HG02981 (cell line): ENCODE data around the gene OPCML.

ENCODE experiments used
- ATAC-seq: cut with Tn5 transposase; IDR thresholded peaks from one replicate; pipeline ENCODE4 v1.9.1; 2021; ENCODE audit warnings: mild to moderate bottlenecking, moderate library complexity; ENCODE audit not compliant: unreplicated experiment

OPCML gene

DNA sequence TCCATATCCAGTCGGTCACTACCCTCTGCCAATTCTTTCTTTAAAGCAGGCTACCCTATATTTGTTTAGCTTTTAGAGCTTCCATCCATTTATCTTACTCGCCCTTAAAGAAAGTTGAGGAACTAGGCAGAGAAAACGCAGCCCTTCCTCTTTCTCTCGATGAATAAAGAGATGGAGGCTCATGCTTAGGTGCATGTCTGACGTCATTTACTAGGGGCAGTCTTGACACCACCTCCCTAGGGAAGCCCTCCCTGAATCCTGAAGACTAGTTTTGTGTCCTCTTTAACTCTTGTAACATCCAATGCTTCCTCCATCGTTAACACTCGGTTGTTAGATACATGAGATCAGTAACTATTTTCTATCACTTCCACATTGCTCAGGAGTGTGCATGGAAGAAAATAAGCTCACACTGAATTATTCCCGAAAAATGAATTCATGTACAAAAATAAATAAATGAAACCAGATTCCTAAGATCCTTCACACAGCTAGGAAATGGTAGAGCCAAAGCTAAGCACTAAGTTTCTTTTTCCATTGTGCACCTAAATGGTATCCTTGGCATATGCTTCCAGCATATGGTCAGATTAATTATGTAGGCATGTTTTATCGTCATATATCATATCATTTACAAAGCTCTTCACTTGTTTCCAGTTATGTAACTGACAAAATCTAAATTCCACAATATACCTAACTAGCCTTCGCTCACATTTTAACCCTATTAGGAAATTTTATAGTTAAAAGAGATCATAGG lies 291.2 kb downstream of the OPCML start:
- ATAC-seq: no peak

DNA sequence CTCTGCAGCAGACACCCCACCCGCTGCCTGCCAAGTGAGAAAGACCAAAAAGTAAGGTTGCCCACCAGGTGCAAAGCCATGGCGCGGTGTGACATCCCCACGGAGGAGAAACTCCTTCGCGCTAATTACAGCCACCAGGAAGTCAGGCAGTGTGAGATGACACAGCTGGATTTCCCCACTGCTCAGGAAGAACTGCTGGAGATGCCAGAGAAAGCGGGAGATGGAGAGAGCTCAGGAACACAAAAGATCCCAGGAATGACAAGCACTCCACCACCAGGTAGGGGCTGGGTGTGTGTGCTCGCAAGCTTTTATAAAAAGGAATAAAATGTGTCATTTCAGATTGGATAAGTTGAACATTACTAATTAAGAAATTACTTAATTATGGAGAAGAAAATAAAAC lies 292.7 kb downstream of the OPCML start:
- ATAC-seq: no peak

GRCh38 chr11:133238495-133238894 lies 293.8 kb downstream of the OPCML start:
- no peak for ATAC-seq

- no peak for ATAC-seq
Observed at GRCh38 chr11:133238027-133238426, 294.3 kb downstream of the OPCML start.

- ATAC-seq: no peak
Observed at GRCh38 chr11:133235381-133235780, 296.9 kb downstream of the OPCML start.

DNA sequence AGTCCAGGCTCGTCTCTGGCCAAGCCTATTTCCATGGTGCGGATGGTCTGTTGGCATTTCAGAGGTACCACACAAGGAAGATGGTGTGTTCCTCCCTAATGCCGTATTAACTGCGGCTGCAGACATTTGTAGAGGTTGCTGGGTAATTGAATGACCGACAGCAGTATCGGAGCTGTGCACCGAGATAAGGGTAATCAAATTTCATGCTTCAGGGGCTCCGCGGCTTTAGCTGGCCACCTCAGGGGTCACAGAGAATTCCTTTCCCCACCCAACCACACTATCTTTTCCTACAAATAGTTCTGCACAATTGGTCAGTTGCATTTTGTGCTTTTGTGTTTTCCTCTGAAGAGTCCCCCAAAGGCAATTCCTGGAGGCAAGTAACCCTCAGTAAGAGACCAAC lies 297.4 kb downstream of the OPCML start:
- no peak for ATAC-seq

DNA sequence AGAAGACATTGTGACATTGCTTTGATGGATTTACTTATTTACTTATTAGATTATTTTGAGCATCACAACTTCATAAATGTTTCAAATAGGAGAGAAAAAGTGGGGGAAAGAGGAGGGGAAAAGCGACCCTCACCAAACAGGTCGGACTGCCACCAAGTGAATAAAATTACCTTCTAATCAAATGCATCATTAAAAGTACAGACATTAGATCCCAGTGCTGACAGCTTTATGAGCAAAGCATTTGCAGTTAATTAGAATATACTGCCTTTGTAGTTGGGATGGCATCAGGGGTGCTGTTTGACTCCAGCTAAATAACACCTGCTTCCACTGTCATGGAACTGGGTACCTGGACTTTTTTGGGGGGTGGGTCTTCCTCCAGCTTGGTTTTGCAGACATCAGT lies 299.6 kb downstream of the OPCML start:
- no peak for ATAC-seq

DNA sequence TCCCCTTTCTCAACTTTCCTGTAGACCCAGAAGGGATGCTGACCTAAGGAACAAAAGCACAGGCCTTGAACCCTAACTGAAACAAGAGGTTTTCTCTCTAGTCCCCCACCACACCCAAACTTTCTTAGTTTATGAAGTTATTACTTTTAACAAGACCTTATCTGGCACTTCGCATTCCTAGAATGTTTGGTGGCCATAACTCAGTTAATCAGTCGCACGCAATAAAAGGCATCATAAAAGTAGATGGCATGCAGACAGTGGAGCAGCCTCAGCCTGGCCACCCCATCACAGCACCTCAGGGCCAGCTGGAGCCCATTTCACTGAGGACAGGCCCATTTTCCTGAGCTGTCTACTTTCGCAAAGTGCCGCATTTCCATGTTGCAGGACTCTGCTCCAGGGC lies 301.9 kb downstream of the OPCML start:
- no peak for ATAC-seq

DNA sequence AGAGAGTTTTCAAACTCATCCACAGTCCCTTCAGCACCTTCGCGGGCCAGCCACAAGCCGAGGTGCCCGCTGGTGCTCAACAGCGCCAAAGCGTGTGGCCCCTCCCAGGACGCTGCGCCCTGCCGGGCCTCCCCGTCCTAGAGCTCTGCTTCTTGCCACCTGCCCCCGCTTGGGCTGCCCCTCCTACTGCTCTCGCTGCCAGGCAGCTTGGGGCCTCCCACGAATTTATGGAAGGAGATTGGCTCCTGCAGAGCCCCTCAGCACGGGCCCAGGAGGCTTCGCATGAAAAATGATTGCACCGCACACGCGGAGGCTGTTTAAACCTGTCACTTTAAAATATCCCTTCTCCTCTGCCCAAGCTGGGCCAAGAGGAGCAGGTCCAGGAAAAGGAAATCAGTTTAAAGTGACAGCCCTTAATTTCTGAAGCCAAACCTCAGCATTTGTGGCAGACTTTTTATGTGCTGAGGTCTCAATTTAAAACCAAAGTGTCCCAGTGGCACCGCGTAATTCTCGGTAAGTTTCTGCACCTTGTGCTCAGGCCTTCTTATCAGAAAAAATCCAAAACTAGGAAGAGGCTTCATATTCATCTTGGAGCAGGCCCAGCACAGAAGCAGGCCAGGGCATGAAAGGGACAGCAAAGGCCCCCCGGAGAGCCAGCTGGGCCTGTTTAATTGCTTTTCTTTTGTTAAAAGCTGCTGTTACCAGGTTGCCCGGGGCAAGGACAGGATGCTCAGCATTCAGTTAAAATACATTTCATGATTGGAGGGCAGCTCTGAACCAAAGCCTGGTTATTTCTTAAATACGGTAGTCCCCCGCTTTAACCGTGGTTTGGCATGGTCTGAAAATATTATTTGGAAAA lies 303.6 kb downstream of the OPCML start:
- no peak for ATAC-seq

- no peak for ATAC-seq
Observed at GRCh38 chr11:133227632-133228111, 304.6 kb downstream of the OPCML start.

DNA sequence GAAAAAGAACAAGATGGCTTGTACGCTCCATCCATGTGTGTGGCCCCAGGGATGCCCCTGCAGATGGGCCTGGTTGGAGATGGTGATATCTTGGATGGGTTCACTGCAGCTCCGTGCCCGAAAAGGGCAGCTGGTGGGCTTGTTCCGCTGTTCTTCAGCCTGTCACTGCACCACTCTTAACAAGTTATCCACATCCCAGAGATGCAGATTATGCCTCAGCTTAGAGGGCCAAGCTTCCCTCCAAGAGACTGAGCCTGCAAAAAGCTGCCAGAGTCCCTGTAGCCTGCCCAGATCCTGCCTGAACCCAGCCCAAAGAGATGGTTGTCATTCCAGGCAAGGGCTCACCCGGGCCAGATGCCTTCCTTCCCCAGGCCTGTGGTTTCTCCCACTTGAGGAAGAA lies 308.0 kb downstream of the OPCML start:
- no peak for ATAC-seq

GRCh38 chr11:133222425-133223330 lies 309.6 kb downstream of the OPCML start:
- ATAC-seq: no peak

DNA sequence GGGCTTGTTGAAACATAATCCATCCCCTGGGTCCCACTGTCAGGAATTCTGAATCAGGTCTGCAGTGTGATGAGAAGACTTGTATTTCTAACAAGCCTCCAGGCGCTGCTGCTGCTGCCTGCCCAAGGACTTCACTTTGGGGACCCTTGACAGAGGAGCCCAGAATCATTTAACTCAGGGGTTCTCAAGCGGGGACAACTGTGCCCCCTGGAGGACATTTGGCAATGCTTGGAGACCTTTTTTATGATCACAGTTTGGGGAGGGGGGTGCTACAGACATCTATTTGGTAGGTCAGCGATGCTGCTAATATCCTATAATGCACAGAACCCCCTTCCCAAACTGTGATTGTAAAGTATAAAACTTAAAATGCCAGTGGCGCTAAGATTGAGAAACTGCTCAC lies 312.8 kb downstream of the OPCML start:
- no peak for ATAC-seq

GRCh38 chr11:133216813-133217212 lies 315.5 kb downstream of the OPCML start:
- ATAC-seq: no peak

GRCh38 chr11:133215596-133216230 lies 316.6 kb downstream of the OPCML start:
- no peak for ATAC-seq

DNA sequence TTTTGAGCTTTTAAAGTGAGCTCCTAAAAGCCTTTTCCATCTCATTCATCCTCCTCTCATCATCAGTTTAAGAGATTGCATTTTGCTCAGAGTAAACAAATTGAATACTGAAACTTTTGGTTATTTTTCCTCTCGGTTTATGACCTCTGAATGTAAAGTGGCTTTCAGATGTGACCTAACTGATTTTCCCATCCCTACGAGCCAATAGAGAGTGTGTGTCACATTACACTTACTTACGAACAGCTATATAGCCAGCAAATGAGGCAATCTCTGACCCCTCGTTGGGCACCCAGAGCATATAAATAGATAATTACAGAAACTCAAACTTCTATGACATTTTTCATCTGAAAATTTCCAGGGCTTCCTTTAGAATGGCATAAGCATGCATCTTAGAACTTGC lies 317.7 kb downstream of the OPCML start:
- no peak for ATAC-seq

- ATAC-seq: no peak
Observed at GRCh38 chr11:133212201-133212600, 320.1 kb downstream of the OPCML start.

DNA sequence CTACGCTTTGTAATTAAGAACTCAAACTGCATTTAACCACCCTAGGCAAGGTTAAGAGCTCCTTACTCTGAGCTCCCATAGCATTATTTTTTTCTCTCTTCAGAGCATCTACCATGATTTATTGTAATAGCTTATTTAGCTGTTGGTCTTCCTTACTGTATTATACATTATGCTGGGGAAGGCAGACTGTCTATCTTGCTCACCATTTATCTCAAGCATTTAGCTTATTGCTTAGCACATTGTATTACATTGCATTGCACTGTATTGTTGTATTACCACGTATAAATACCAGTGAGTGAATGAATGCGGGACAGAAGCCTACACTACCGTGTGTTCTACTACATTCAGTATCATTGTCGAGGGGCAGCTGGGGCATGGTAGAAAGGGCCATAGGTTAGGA lies 324.3 kb downstream of the OPCML start:
- no peak for ATAC-seq

- no peak for ATAC-seq
Observed at GRCh38 chr11:133206313-133207005, 325.8 kb downstream of the OPCML start.

DNA sequence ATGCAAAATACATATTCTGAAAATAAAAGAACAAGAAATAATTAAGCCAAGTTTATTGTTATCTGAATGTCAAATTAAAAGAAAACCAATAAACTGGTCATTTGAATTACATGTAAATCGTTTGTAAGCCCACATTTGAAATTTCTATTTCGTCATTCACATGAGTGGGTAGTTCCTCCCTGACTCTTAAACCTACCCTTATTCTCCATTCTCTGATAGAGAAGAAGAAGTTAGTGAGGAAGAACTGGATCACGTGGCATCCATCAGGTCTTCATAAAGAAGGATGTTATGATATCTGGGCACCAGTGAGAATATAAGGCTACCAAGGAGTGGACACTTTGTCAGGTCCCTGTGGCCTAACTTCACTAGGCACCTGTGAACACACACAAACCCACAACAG lies 328.1 kb downstream of the OPCML start:
- ATAC-seq: no peak
